Fibroblast of villous mesenchyme (primary cell): ENCODE measurements around the gene NR6A1. TPM values are rescaled to one million over a fixed set of nuclear protein-coding genes. Genes with fewer than 3 reads are reported as not detected.
"Not testable (repeated sequence)": the region's sequence is repeated elsewhere in the genome, so short reads cannot be mapped to it uniquely, and the experiment has no call there.

ENCODE experiments used
- DNase-seq: peaks from one replicate; pipeline ENCODE4 v3.0.0-alpha.2; 2010; ENCODE audit warnings: low read depth
- H3K4me3 ChIP-seq: 2 replicates; pipeline ENCODE4 v1.5.1; 2011; ENCODE audit warnings: low read depth, mild to moderate bottlenecking, low read length
- CTCF ChIP-seq: IDR thresholded peaks from 2 replicates; pipeline ENCODE4 v1.5.1; 2012; ENCODE audit warnings: low read depth, mild to moderate bottlenecking, low read length; ENCODE audit not compliant: insufficient read depth
- total RNA-seq: library from RNA; depleted of rRNA; stranded (reverse); fragments of >200 nt; gene quantifications from 2 replicates; pipeline ENCODE4 v1.2.3, GENCODE V29; 2012

NR6A1 gene
- total RNA-seq, 1 donor = under 0.01 TPM

- DNase-seq = no peak
- H3K4me3 ChIP-seq = peak overlapping the region; percentile 58
- TF ChIP-seq CTCF = no peak
Measured at GRCh38 chr9:124776618-124776953, 5.5 kb upstream of the NR6A1 start.

GRCh38 chr9:124774129-124774978 lies 3.2 kb upstream of the NR6A1 start:
- no peak overlapping the region for H3K4me3 ChIP-seq
- peak; percentile 81 for TF ChIP-seq CTCF
- DNase-seq = peak; percentile 81

- H3K4me3 ChIP-seq = no peak overlapping the region
- no peak for DNase-seq
- TF ChIP-seq CTCF = no peak
Measured at GRCh38 chr9:124773473-124774128, 2.5 kb upstream of the NR6A1 start.

- H3K4me3 ChIP-seq, DNase-seq: not testable (repeated sequence)
Measured at GRCh38 chr9:124772877-124773276, 1.8 kb upstream of the NR6A1 start.

GRCh38 chr9:124771867-124772679 lies 962 bp upstream of the NR6A1 start:
- peak overlapping the region; percentile 70 for H3K4me3 ChIP-seq
- TF ChIP-seq CTCF = peak; percentile 77
- DNase-seq = peak; percentile 80

- peak overlapping the region; percentile 70 for H3K4me3 ChIP-seq
- TF ChIP-seq CTCF = peak; percentile 22
- no peak for DNase-seq
Measured at GRCh38 chr9:124770359-124771020, 621 bp downstream of the NR6A1 start.
